SH-SY5Y (cell line): ENCODE results near the gene CLCN7.

Experiments
- GATA2 ChIP-seq: IDR thresholded peaks from 2 replicates; pipeline ENCODE4 v1.6.1; 2011; ENCODE audit warnings: mild to moderate bottlenecking, low read depth, low read length
- GATA3 ChIP-seq: IDR thresholded peaks from 2 replicates; pipeline ENCODE4 v1.6.1; 2011; ENCODE audit warnings: low read depth, mild to moderate bottlenecking, low read length, moderate library complexity

GRCh38 chr16:1454561-1454960 is 20.3 kb downstream of the CLCN7 start:
- TF ChIP-seq GATA2 (no peak), GATA3 (no peak)
